Neural cell (in vitro differentiated cells): ENCODE results near the gene PRKAR1A.

Experiments used
- EP300 ChIP-seq: fragments of 450-650 bp; conservative IDR thresholded peaks from 2 replicates; pipeline ENCODE4 v1.6.1; 2014; ENCODE audit warnings: antibody characterized with exemption, mild to moderate bottlenecking, moderate library complexity; ENCODE audit not compliant: poor library complexity, severe bottlenecking
- EZH2 ChIP-seq: fragments of 200-600, 300-800 bp; shearing (Covaris generic), sonication (generic); IDR thresholded peaks from 2 replicates; pipeline ENCODE4 v1.6.1; 2014; ENCODE audit warnings: antibody characterized with exemption, low read length, borderline replicate concordance, mild to moderate bottlenecking; ENCODE audit not compliant: insufficient read depth, poor library complexity, severe bottlenecking
- RAD21 ChIP-seq: fragments of 450-650 bp; conservative IDR thresholded peaks from 2 replicates; pipeline ENCODE4 v1.6.1; 2014; ENCODE audit warnings: antibody characterized with exemption, mild to moderate bottlenecking, moderate library complexity
- SMC3 ChIP-seq: fragments of 450-650 bp; conservative IDR thresholded peaks from 2 replicates; pipeline ENCODE4 v1.6.1; 2014; ENCODE audit warnings: antibody characterized with exemption, mild to moderate bottlenecking, moderate library complexity; ENCODE audit not compliant: poor library complexity
- TF ChIP-seq, protein P1 (sequence below): fragments of 450-650 bp; IDR thresholded peaks from 2 replicates; pipeline ENCODE4 v1.5.1; 2014; ENCODE audit warnings: antibody characterized with exemption, mild to moderate bottlenecking, moderate library complexity; ENCODE audit not compliant: poor library complexity, severe bottlenecking
- TF ChIP-seq, protein P2 (sequence below): IDR thresholded peaks from 2 replicates; pipeline ENCODE4 v1.6.1; 2012; ENCODE audit warnings: borderline replicate concordance

DNA sequence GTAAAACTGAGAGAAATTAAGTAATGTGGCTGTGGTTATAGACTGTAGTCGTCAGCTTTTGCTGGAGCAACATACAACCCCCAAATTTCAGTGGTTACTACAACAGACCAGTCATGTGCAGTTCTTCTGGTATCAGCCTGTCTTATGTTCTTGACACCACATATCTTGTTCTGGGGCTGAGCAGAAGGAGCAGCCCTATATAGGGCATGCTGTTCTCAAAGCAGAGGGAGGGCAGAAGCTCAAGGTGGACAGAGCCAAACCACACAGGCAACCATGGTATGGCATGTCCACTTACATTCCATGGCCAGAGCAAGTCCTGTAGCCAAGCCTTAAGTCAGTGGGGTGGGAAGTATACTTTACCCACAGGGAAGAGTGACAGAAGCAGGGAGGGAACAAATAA, 7.7 kb downstream of the PRKAR1A start:
- TF ChIP-seq EZH2 (no peak), RAD21 (no peak), EP300 (no peak), SMC3 (no peak)
- TF ChIP-seq, protein P1, sequence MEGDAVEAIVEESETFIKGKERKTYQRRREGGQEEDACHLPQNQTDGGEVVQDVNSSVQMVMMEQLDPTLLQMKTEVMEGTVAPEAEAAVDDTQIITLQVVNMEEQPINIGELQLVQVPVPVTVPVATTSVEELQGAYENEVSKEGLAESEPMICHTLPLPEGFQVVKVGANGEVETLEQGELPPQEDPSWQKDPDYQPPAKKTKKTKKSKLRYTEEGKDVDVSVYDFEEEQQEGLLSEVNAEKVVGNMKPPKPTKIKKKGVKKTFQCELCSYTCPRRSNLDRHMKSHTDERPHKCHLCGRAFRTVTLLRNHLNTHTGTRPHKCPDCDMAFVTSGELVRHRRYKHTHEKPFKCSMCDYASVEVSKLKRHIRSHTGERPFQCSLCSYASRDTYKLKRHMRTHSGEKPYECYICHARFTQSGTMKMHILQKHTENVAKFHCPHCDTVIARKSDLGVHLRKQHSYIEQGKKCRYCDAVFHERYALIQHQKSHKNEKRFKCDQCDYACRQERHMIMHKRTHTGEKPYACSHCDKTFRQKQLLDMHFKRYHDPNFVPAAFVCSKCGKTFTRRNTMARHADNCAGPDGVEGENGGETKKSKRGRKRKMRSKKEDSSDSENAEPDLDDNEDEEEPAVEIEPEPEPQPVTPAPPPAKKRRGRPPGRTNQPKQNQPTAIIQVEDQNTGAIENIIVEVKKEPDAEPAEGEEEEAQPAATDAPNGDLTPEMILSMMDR, result no peak
- TF ChIP-seq, protein P2, sequence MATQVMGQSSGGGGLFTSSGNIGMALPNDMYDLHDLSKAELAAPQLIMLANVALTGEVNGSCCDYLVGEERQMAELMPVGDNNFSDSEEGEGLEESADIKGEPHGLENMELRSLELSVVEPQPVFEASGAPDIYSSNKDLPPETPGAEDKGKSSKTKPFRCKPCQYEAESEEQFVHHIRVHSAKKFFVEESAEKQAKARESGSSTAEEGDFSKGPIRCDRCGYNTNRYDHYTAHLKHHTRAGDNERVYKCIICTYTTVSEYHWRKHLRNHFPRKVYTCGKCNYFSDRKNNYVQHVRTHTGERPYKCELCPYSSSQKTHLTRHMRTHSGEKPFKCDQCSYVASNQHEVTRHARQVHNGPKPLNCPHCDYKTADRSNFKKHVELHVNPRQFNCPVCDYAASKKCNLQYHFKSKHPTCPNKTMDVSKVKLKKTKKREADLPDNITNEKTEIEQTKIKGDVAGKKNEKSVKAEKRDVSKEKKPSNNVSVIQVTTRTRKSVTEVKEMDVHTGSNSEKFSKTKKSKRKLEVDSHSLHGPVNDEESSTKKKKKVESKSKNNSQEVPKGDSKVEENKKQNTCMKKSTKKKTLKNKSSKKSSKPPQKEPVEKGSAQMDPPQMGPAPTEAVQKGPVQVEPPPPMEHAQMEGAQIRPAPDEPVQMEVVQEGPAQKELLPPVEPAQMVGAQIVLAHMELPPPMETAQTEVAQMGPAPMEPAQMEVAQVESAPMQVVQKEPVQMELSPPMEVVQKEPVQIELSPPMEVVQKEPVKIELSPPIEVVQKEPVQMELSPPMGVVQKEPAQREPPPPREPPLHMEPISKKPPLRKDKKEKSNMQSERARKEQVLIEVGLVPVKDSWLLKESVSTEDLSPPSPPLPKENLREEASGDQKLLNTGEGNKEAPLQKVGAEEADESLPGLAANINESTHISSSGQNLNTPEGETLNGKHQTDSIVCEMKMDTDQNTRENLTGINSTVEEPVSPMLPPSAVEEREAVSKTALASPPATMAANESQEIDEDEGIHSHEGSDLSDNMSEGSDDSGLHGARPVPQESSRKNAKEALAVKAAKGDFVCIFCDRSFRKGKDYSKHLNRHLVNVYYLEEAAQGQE, result no peak
